ENCODE measurements around the gene CH25H. TPM values are rescaled to one million over a fixed set of nuclear protein-coding genes. Genes with fewer than 3 reads are reported as not detected.
"Not testable (repeated sequence)": the region's sequence is repeated elsewhere in the genome, so short reads cannot be mapped to it uniquely, and the experiment has no call there.

CH25H gene
- polyA plus RNA-seq, 3 donors = 0.09 to 1.2 TPM; not detected in 1

DNA sequence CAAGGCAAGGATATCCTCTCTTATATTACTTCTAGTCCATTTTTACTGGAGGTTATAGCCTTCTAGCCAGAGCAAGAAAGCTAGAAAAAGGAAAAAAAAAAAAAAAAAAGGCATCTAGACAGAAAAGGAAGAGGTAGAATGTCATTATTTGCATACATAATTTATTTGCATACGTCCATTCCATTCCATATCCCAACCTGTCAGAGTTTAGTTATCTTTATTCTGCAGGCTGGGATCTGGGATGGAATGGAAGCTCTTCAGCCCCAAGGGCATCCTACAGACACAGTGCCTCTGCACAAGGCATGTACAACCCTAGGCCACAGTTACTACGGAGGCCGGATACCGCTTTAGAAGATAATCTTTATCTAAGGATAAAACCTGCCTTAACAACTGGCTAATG, 9.6 kb downstream of the CH25H start:
- no CpG with 5 or more reads among the region's 4 CpGs for WGBS (ENCODE audit: insufficient coverage)

GRCh38 chr10:89191301-89191700, 15.8 kb downstream of the CH25H start:
- H3K36me3 ChIP-seq (replicated peaks in 1 of 2; ENCODE audit: control insufficient read depth in 1 of 2, insufficient read depth in 2 of 2, low read length in 2 of 2); H3K27me3 ChIP-seq (ENCODE audit: control insufficient read depth in 2 of 2, insufficient read depth in 2 of 2, low read length in 2 of 2): not testable (repeated sequence)
- 100% methylated on average over 1 of the region's 3 CpGs for WGBS (ENCODE audit: insufficient coverage)

More for the DNA sequence above, 9.6 kb downstream of the CH25H start:
- Mint-ChIP-seq H3K27me3 (ENCODE audit: low read depth in 3 of 3) (peaks cover 1 to 3% (median 2%) of the 10 kb centered on the region in 3 donors), H3K4me1 (no peaks in the 10 kb centered on the region), H3K36me3 (no peaks in the 10 kb centered on the region), H3K4me3 (no peak overlapping the region), H3K27ac (no peak overlapping the region), H3K9me3 (no peaks in the 10 kb centered on the region)
- no peak overlapping the region for H3K4me2 ChIP-seq (replicated peaks; ENCODE audit: extremely low read depth, low read length, poor library complexity, severe bottlenecking)
- no peak for TF ChIP-seq CTCF (IDR thresholded peaks at IDR 0.05)
- no peaks in the 10 kb centered on the region for H3K4me1 ChIP-seq (ENCODE audit: control insufficient read depth in 1 of 2, insufficient read depth in 2 of 2, low read length in 2 of 2)
- no peak overlapping the region for H3K4me3 ChIP-seq (replicated peaks in 1 of 3; ENCODE audit: low read depth in 2 of 3, low read length in 3 of 3)
- H3K36me3 ChIP-seq (replicated peaks in 1 of 2; ENCODE audit: control insufficient read depth in 1 of 2, insufficient read depth in 2 of 2, low read length in 2 of 2) = no peaks in the 10 kb centered on the region
- H3K9me3 ChIP-seq (replicated peaks in 1 of 2; ENCODE audit: control insufficient read depth in 1 of 2, insufficient read depth in 1 of 2, low read length in 2 of 2) = no peaks in the 10 kb centered on the region
- H4K20me1 ChIP-seq (ENCODE audit: insufficient read depth, low read length) = no peaks in the 10 kb centered on the region
- no peak overlapping the region for H3K9ac ChIP-seq (ENCODE audit: insufficient read depth, low read length, poor library complexity, severe bottlenecking)
- H3K27ac ChIP-seq (ENCODE audit: low read depth in 1 of 2, low read length in 2 of 2) = no peak overlapping the region
- intact Hi-C loops (cut with micrococcal nuclease) = no loop called here
- H3K79me2 ChIP-seq (ENCODE audit: insufficient read depth, low read length) = no peaks in the 10 kb centered on the region
- H3K27me3 ChIP-seq (ENCODE audit: control insufficient read depth in 2 of 2, insufficient read depth in 2 of 2, low read length in 2 of 2) = peaks cover 0 to 3% of the 10 kb centered on the region in 2 donors
- no peak for DNase-seq
- no peak overlapping the region for H2AFZ ChIP-seq (ENCODE audit: insufficient read depth, low read depth, low read length, poor library complexity, severe bottlenecking)

More at GRCh38 chr10:89191301-89191700, 15.8 kb downstream of the CH25H start:
- H3K4me2 ChIP-seq (replicated peaks; ENCODE audit: extremely low read depth, low read length, poor library complexity, severe bottlenecking); H4K20me1 ChIP-seq (ENCODE audit: insufficient read depth, low read length); H3K4me3 ChIP-seq (replicated peaks in 1 of 3; ENCODE audit: low read depth in 2 of 3, low read length in 3 of 3); H3K4me3 Mint-ChIP-seq; H3K36me3 Mint-ChIP-seq; H2AFZ ChIP-seq (ENCODE audit: insufficient read depth, low read depth, low read length, poor library complexity, severe bottlenecking); H3K79me2 ChIP-seq (ENCODE audit: insufficient read depth, low read length); H3K4me1 ChIP-seq (ENCODE audit: control insufficient read depth in 1 of 2, insufficient read depth in 2 of 2, low read length in 2 of 2); H3K27ac Mint-ChIP-seq; intact Hi-C loops (cut with micrococcal nuclease); H3K9me3 ChIP-seq (replicated peaks in 1 of 2; ENCODE audit: control insufficient read depth in 1 of 2, insufficient read depth in 1 of 2, low read length in 2 of 2); H3K27ac ChIP-seq (ENCODE audit: low read depth in 1 of 2, low read length in 2 of 2); H3K9ac ChIP-seq (ENCODE audit: insufficient read depth, low read length, poor library complexity, severe bottlenecking); H3K9me3 Mint-ChIP-seq; H3K4me1 Mint-ChIP-seq; DNase-seq; H3K27me3 Mint-ChIP-seq (ENCODE audit: low read depth in 3 of 3): not testable (repeated sequence)
